GM12878 (cell line): ENCODE data around the gene POLR1D. TPM values are rescaled to one million over a fixed set of nuclear protein-coding genes. Genes with fewer than 3 reads are reported as not detected.

Experiments used
- ATAC-seq: fragments of 200-7000 bp; cut with Tn5 transposase; 3 replicates; pipeline ENCODE4 v1.9.1; 2020; ENCODE audit warnings: mild to moderate bottlenecking, moderate library complexity
- BruUV-seq: library from RNA; stranded (reverse); fragments of 400-500 nt; replicated peaks from 2 replicates; lab custom pipeline; 2021; lab: Mats Ljungman, UMichigan
- CTCF ChIA-PET: fragments of 300-600 bp; sonication (Branson Sonifier 250); formaldehyde crosslinking; extraction: SDS; loops from one replicate; lab custom pipeline; 2021; ENCODE audit warnings: inconsistent platforms; lab: Yijun Ruan, JAX
- POLR2A ChIA-PET: fragments of 350-600 bp; formaldehyde crosslinking; extraction: SDS; loops from one replicate; lab custom pipeline; 2021; ENCODE audit warnings: inconsistent platforms; lab: Charles Lee
- RAD21 ChIA-PET: fragments of 300-600 bp; sonication (Branson Sonifier 250); formaldehyde crosslinking; loops from one replicate; lab custom pipeline; 2023; ENCODE audit warnings: antibody characterized with exemption; ENCODE audit not compliant: unreplicated experiment; lab: Charles Lee
- SMC1A ChIA-PET: fragments of 300-600 bp; sonication (Branson Sonifier 250); formaldehyde crosslinking; loops from one replicate; lab custom pipeline; 2023; ENCODE audit not compliant: unreplicated experiment, uncharacterized antibody; lab: Charles Lee
- DNase-seq: peaks from one replicate; pipeline ENCODE4 v3.0.0-alpha.2; 2011; ENCODE audit warnings: low read depth, low spot score
- FAIRE-seq: peaks from 3 replicates; lab custom pipeline; 2011; peaks lifted over from hg19 to GRCh38; lab: Jason Lieb, UNC
- H2AFZ ChIP-seq: 2 replicates; pipeline ENCODE4 v1.6.0; 2011; ENCODE audit warnings: low read depth, low read length, control low read depth; ENCODE audit not compliant: control insufficient read depth
- H3K27ac ChIP-seq: 2 replicates; pipeline ENCODE4 v1.5.1; 2011; ENCODE audit warnings: control low read depth; ENCODE audit not compliant: control insufficient read depth, insufficient read depth
- H3K27me3 ChIP-seq, 2 experiments: replicated peaks in 1 of 2; 2 replicates each; pipeline versions ENCODE4 v1.6.0 to v1.6.1; 2011; ENCODE audit warnings: low read length in 1 of 2; ENCODE audit not compliant: control insufficient read depth in 2 of 2, insufficient read depth in 2 of 2
- H3K36me3 ChIP-seq, 2 experiments: 2 replicates each; pipeline ENCODE4 v1.5.1; 2011; ENCODE audit warnings: low read length in 1 of 2; ENCODE audit not compliant: control insufficient read depth in 2 of 2, insufficient read depth in 2 of 2
- H3K4me1 ChIP-seq: 2 replicates; pipeline ENCODE4 v1.6.1; 2011; ENCODE audit warnings: mild to moderate bottlenecking, low read length, moderate library complexity, mixed read lengths; ENCODE audit not compliant: control insufficient read depth, insufficient read depth
- H3K4me2 ChIP-seq: 2 replicates; pipeline ENCODE4 v1.6.0; 2011; ENCODE audit warnings: control low read depth; ENCODE audit not compliant: control insufficient read depth, insufficient read depth
- H3K4me3 ChIP-seq: fragments of 200-600 bp; sonication (generic); 2 replicates; pipeline ENCODE4 v1.5.1; 2016
- H3K79me2 ChIP-seq: 2 replicates; pipeline ENCODE4 v1.6.0; 2011; ENCODE audit warnings: low read length; ENCODE audit not compliant: control insufficient read depth, insufficient read depth
- H3K9ac ChIP-seq: 2 replicates; pipeline ENCODE4 v1.8.0; 2011; ENCODE audit warnings: low read length, control low read depth, mixed read lengths; ENCODE audit not compliant: control insufficient read depth, insufficient read depth
- H3K9me3 ChIP-seq: replicated peaks from 3 replicates; pipeline ENCODE4 v1.5.1; 2011; ENCODE audit warnings: mild to moderate bottlenecking, low read length; ENCODE audit not compliant: control insufficient read depth, insufficient read depth
- H4K20me1 ChIP-seq: 2 replicates; pipeline ENCODE4 v1.6.0; 2011; ENCODE audit not compliant: control insufficient read depth, insufficient read depth
- EED ChIP-seq: sonication (generic); IDR thresholded peaks from 2 replicates; pipeline ENCODE4 v1.6.1; 2016; ENCODE audit warnings: antibody characterized with exemption, low read depth
- ELK1 ChIP-seq: IDR thresholded peaks from 2 replicates; pipeline ENCODE4 v1.6.1; 2012; ENCODE audit warnings: low read depth, low read length, improper control_type of control experiment
- IKZF1 ChIP-seq: fragments of 450-650 bp; conservative IDR thresholded peaks from 2 replicates; pipeline ENCODE4 v1.6.1; 2017; ENCODE audit warnings: antibody characterized with exemption, mild to moderate bottlenecking
- IKZF2 ChIP-seq, 2 experiments: fragments of 450-650 bp; IDR thresholded peaks; 2 replicates each; pipeline ENCODE4 v1.6.1; 2017; ENCODE audit warnings: mild to moderate bottlenecking in 2 of 2, moderate library complexity in 2 of 2
- MTA2 ChIP-seq: fragments of 450-650 bp; IDR thresholded peaks from 2 replicates; pipeline ENCODE4 v1.6.1; 2016; ENCODE audit warnings: low read depth, mild to moderate bottlenecking, moderate library complexity
- RUNX3 ChIP-seq: IDR thresholded peaks from 2 replicates; pipeline ENCODE4 v1.6.1; 2012; ENCODE audit warnings: low read length, inconsistent platforms
- SPI1 ChIP-seq: IDR thresholded peaks from 2 replicates; pipeline ENCODE4 v1.6.1; 2011; ENCODE audit warnings: low read depth, mild to moderate bottlenecking, low read length, moderate library complexity, borderline replicate concordance; ENCODE audit not compliant: insufficient read depth
- YBX1 ChIP-seq: fragments of 450-650 bp; IDR thresholded peaks from 2 replicates; pipeline ENCODE4 v1.6.1; 2016; ENCODE audit warnings: antibody characterized with exemption
- WGBS: methylation state at CpG from one replicate; pipeline ENCODE4 v1.1.6; 2016; ENCODE audit warnings: low lambda C conversion rate; ENCODE audit not compliant: insufficient replicate concordance, insufficient coverage; ENCODE audit errors: missing lambda C conversion rate; 5-methylcytosine and 5-hydroxymethylcytosine counted together
- in situ Hi-C: fragments of 300-500 bp; cut with MboI; formaldehyde crosslinking; loops from 9 replicates; pipeline ENCODE4 v1.14.3; 2018; ENCODE audit warnings: mixed read lengths
- intact Hi-C: fragments of 100-400 bp; cut with micrococcal nuclease; formaldehyde crosslinking; loops from one replicate; pipeline ENCODE4 v1.14.2; 2022; ENCODE audit not compliant: unreplicated experiment
- polyA plus RNA-seq, 11 experiments: library from polyadenylated mRNA; depleted of rRNA in 4 of 11; unstranded in 6 of 11; stranded (reverse) in 5 of 11; fragments of >200 nt; fragmentation: Nextera tagmentation in 4 of 11; fragmentation: Illumina TruSeq in 1 of 11; extraction: Ambion mirVana in 4 of 11; extraction: Trizol in 1 of 11; gene quantifications; 1 replicate in 1 of 11; 2 replicates in 10 of 11; pipeline versions ENCODE4 v1.2.1 to v1.2.3, GENCODE V29; 2011 to 2016; ENCODE audit warnings: inconsistent platforms in 2 of 11, missing spikeins in 2 of 11, low read depth in 1 of 11
- total RNA-seq, 4 experiments: library from RNA; depleted of rRNA in 3 of 4; stranded (reverse); fragments of >200 nt in 3 of 4; fragmentation: Illumina TruSeq in 1 of 4; extraction: Trizol in 1 of 4; gene quantifications; 2 replicates each; pipeline versions ENCODE4 v1.2.1 to v1.2.3, GENCODE V29; 2013 to 2021

Gene POLR1D
- total and polyA plus RNA-seq, 10 of the 15 experiments (the other 5 are each of a cell fraction or from before 2014, with no cell fraction given) = 119 to 223 (median 160) TPM

DNA sequence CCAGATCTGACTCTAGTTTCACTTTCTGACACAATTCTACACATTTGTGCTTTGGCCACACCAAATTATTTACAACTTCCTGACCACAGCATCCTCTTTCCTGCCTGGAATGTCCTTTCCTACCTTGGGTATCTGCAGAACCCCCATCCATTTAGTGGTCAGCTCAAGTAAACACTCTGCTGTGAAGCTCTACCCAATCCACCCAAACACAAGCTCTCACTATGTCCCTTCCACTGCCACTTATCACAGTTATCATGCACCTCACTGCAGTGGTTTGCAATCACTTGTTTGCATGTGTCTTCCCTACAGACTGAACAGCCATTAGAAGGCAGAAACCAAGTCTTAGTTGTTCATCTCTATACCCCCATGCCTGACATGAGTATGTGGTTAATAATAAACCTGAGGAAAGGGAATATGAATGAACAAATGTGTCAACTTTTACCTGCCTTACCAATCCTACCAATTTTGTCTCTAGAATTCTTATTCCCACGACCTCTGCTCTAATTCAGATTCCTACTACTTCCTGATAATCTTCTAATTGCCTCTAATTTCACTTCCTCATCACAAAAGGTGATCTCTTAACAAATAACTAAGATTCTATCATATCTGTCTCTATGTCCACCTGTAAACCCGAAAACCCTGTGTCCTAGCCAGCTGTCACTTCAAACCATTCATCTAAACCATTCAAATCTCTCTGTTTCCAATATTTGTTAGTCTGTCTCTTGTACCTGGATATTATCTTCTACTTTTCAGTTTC, 26.5 kb upstream of the POLR1D start:
- ATAC-seq (peak; percentile 56), DNase-seq (no peak), FAIRE-seq (no peak)
- Histone ChIP-seq H3K27me3 (no peaks in the 10 kb centered on the region), H3K9ac (no peak overlapping the region), H3K9me3 (no peaks in the 10 kb centered on the region), H3K4me1 (peaks cover 30% of the 10 kb centered on the region), H3K4me3 (no peak overlapping the region), H3K4me2 (no peak overlapping the region), H3K79me2 (no peaks in the 10 kb centered on the region; the same call in 1 of the 2 replicates), H3K36me3 (no peaks in the 10 kb centered on the region), H2AFZ (no peak overlapping the region), H3K27ac (no peak overlapping the region), H4K20me1 (no peaks in the 10 kb centered on the region)
- no TSS peak for BruUV-seq
- intact Hi-C loops (no loop called here), in situ Hi-C loops (no loop called here)
- RAD21 ChIA-PET = no interaction called here
- CTCF ChIA-PET = no interaction called here
- WGBS = 50% methylated on average over 2 of the region's 2 CpGs
- SMC1A ChIA-PET = interaction anchor here (0.8 to 1.2 kb wide), 4 partner anchors 9 to 54 kb away, joined by 3 to 4 read pairs (median 4); no protein-coding TSS in a partner anchor
- no peak for TF ChIP-seq YBX1
- peak in 1 of 2 experiments; percentile 25; a peak in 2 of 4 replicates for TF ChIP-seq IKZF2 (IDR thresholded peaks at IDR 0.05)
- TF ChIP-seq RUNX3 = peak; percentile 20; the same call in 1 of the 2 replicates
- peak; percentile 70 for TF ChIP-seq EED
- no peak for TF ChIP-seq ELK1
- 0 out of 2 replicates have a peak, but pooled peaks have one; percentile 34 for TF ChIP-seq MTA2
- peak; percentile 57 for TF ChIP-seq IKZF1
- peak; percentile 71 for TF ChIP-seq SPI1
- POLR2A ChIA-PET = no interaction called here
